Stimulated activated memory B cell treated with anti-CD40 and anti-IgM and Interleukin-4, amounts not matched to agents 10 μg/mL and 1 μg/mL and 100 μg/mL, for 72 hours (primary cell): ENCODE data around the gene ANGEL1.

ENCODE experiments used
- ATAC-seq: fragments of 150-1000 bp; cut with Tn5 transposase; 2 replicates; pipeline ENCODE4 v1.10.0; 2021
- H3K27ac Mint-ChIP-seq: one replicate; pipeline ENCODE4 v1.8.0; 2022; ENCODE audit warnings: mild to moderate bottlenecking, mixed read lengths
- H3K27me3 Mint-ChIP-seq: one replicate; pipeline ENCODE4 v1.8.0; 2022; ENCODE audit warnings: mixed read lengths
- H3K36me3 Mint-ChIP-seq: one replicate; pipeline ENCODE4 v1.8.0; 2022; ENCODE audit warnings: mixed read lengths
- H3K4me1 Mint-ChIP-seq: one replicate; pipeline ENCODE4 v1.8.0; 2022; ENCODE audit warnings: mixed read lengths
- H3K4me3 Mint-ChIP-seq: one replicate; pipeline ENCODE4 v1.8.0; 2022; ENCODE audit warnings: mild to moderate bottlenecking, moderate library complexity, mixed read lengths
- H3K9me3 Mint-ChIP-seq: one replicate; pipeline ENCODE4 v1.8.0; 2022; ENCODE audit warnings: mixed read lengths

The ANGEL1 gene

DNA sequence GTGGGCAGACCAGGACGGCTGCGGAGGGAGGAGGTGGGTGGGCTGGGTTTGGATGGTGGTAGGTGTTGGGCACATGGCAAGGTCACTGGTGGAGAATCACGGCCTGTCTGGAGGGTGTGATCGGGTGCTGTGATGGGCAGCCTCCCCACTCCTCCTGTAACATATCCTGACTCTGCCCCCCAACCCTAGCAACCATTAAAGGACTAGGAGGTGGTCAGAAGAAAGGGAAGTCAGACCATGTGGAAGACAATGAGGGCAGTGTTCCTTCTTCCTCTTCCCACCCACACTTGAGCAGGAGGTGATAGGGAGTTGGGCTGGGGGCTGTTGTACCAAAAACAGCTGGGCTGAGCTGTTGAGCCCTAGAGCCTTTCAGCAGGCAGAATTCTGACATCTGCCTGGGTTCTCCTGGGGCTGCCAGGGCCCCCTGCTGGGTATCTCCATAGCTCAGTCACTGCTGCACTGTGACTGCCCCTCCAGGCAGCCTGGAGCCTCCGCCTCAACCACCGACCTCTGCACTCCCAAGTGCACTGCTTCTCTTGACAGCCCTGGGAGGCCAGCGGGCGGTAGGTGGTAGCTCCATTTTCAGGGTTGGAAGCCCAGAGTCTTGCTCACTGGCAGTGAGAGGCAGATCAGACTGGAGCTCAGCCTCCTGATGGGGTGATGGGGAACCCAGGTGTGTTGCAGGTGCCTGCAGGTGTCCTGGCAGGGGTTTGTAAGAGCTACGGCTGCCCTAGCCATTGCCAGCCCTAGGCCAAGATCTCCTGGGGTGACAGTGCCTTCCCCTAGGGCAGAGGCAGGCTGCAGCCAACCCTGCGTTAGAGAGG, 36.0 kb downstream of the ANGEL1 start:
- Mint-ChIP-seq H3K27me3 (peaks cover 31% of the 10 kb centered on the region), H3K9me3 (no peaks in the 10 kb centered on the region), H3K4me3 (no peak overlapping the region), H3K27ac (no peak overlapping the region), H3K4me1 (peaks cover 11% of the 10 kb centered on the region), H3K36me3 (peaks cover 12% of the 10 kb centered on the region)
- ATAC-seq: no peak

GRCh38 chr14:76775695-76776427, 36.8 kb downstream of the ANGEL1 start:
- Mint-ChIP-seq H3K4me3 (no peak overlapping the region), H3K27me3 (peaks cover 39% of the 10 kb centered on the region), H3K27ac (no peak overlapping the region), H3K4me1 (peaks cover 16% of the 10 kb centered on the region), H3K36me3 (peaks cover 12% of the 10 kb centered on the region), H3K9me3 (no peaks in the 10 kb centered on the region)
- no peak for ATAC-seq

- Mint-ChIP-seq H3K4me3 (no peak overlapping the region), H3K27ac (no peak overlapping the region), H3K27me3 (peaks cover 46% of the 10 kb centered on the region), H3K36me3 (peaks cover 6% of the 10 kb centered on the region), H3K9me3 (no peaks in the 10 kb centered on the region), H3K4me1 (peaks cover 16% of the 10 kb centered on the region)
- ATAC-seq: no peak
Observed at GRCh38 chr14:76774821-76775694, 37.6 kb downstream of the ANGEL1 start.

GRCh38 chr14:76773956-76774820, 38.5 kb downstream of the ANGEL1 start:
- Mint-ChIP-seq H3K27ac (no peak overlapping the region), H3K9me3 (no peaks in the 10 kb centered on the region), H3K4me1 (peaks cover 16% of the 10 kb centered on the region), H3K4me3 (no peak overlapping the region), H3K36me3 (no peaks in the 10 kb centered on the region), H3K27me3 (peaks cover 50% of the 10 kb centered on the region)
- no peak for ATAC-seq

DNA sequence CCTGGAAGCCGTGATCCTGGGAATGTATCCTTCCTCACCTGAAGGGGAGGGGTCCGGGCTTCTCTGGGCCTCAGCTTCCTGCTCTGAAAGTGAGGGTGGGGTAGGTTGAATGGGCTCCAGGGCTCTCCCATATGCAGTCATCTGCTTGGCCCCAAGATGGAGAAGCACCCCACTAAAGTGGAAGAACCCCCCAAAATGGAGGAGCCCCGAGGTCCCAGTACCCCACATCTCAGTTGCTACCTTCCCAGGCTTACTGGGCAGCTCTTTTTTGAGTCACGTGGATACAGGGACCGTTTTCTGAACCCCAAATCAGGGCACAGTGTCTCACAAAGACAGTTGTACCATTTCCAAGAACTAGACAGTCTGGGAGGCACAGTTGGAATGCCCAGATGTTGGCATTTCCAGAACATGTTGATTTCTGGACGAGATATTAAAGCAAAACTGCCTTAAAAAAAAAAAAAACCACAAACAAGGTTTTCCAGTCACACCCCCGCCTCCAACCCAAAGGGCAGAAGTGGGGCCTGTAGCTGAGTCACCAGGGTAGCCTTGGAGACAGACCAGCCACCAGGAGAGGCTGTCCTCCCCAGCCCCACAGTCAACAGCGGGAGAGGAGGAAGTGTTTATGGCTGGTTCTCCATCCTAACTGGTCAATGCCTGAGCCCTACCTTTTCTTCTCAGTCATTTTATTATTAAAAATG, 39.3 kb downstream of the ANGEL1 start:
- no peaks in the 10 kb centered on the region for H3K9me3 Mint-ChIP-seq
- peaks cover 24% of the 10 kb centered on the region for H3K4me1 Mint-ChIP-seq
- H3K27me3 Mint-ChIP-seq: peaks cover 50% of the 10 kb centered on the region
- ATAC-seq: no peak
- no peaks in the 10 kb centered on the region for H3K36me3 Mint-ChIP-seq
- no peak overlapping the region for H3K4me3 Mint-ChIP-seq
- H3K27ac Mint-ChIP-seq: no peak overlapping the region

DNA sequence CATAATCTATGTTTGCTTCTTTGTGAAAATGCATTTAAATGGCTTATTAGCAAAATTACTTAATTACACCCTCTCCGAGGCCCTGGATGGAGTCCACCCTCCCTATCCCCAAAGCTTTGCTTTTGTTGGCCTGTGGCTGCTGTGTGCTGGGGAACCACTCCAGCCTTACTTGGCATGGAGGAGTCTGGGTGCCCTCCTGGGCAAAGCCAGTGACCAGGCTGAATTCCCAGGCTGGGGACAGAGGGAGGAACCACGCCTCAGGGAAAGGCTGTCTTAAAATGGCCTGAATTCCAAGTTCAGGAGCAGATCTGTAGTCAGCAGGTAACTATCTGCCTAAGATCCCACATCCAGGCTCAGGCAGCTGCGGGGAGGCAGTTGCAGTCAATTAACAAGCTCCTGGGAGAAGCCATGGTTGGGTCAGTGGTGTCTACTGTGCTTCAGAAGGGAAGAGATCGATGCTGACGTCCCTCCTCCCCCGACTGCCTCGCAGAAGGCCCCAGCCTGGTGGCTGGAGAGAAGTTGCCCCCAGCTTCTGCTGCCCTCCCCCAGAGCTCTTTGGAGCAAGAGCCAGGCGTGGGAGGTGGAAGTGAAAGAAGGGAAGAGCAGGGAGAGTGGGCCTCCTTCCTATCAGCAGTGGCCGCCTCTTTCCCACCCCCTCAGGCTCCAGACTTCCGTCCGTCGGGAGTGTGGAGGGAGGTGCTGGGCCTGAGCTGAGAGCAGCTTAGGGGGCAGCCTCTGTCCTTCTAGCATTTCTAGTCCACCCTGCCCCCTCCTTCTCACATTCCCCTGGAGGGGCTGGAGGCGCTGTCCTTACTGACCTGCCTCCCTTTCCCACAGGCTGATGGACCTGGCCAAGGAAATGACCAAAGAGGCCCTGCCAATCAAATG, 40.1 kb downstream of the ANGEL1 start:
- Mint-ChIP-seq H3K27ac (peak overlapping the region; percentile 51), H3K4me1 (peaks cover 32% of the 10 kb centered on the region), H3K4me3 (no peak overlapping the region), H3K36me3 (no peaks in the 10 kb centered on the region), H3K27me3 (peaks cover 50% of the 10 kb centered on the region), H3K9me3 (no peaks in the 10 kb centered on the region)
- no peak for ATAC-seq

DNA sequence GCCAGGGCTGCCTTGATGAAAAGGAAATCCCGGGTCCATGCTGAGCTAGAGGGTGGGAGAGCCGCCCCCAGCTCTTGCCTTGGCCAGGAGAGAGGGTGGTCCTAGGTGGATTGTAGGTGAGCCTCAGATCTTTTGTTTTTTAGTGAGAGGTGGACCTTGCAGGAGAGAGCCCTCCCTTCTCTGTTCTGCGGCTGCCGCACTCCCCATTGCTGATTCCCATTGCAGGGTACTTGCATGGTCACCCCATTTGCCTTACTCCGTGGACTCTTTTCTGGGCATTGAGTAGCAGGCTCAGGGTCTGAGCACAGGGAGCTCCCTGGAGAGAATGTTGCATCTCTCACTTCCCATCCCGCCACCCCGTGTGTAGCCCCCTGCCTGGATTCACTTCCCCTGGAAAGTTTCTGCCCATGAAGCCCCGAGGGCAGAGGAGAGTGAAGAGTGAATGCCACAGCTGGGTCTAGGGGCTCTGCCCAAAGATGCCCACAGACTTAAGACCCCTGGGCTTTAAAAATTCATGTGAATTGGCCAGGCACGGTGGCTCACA, 41.2 kb downstream of the ANGEL1 start:
- peaks cover 32% of the 10 kb centered on the region for H3K4me1 Mint-ChIP-seq
- no peaks in the 10 kb centered on the region for H3K9me3 Mint-ChIP-seq
- H3K4me3 Mint-ChIP-seq: no peak overlapping the region
- H3K36me3 Mint-ChIP-seq: no peaks in the 10 kb centered on the region
- H3K27me3 Mint-ChIP-seq: peaks cover 50% of the 10 kb centered on the region
- ATAC-seq: no peak
- peak overlapping the region; percentile 51 for H3K27ac Mint-ChIP-seq

DNA sequence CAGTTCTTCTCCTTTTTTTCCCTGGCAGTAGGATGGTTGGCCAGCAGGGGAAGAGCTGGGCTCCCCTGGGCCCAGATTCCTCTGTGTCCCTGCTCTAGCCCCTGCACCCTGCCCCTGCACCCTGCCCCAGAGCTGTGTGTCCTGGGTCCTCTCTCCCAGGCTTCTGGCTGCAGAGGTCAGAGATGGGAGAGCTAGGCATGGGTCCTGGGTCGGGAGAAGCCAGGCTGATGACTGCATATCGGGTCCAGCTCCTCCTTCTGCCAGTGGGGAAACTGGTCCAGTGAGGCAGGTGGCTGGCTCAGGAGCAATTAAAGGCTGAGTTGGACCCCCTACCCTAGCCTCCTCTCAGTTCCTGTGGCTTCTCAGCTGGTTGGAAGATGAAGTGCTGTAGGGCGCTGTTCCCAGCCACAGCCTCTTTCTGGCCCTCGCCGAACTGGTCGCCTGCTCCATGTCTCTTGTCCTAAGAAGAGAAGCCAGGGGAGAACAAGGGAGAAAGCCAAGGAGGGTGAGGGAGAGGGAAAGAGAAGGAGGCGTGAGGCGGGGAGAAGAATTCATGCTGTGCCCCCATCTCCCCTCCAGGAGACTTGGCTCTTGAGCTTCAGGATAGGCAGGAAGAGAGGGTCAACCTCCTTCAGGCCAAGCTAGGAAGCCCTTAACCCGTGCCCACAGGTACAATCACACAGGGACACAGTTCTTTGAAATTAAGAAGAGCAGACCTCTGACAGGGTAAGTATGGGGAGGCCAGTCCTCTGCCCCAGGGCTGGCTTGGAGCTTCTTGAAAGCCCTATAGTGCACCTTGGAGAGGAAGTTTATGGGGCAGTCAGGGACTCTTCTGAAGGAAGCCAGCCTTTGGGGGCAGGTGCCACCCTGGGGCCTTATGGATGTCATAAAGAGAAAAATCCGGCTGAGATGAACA, 41.9 kb downstream of the ANGEL1 start:
- Mint-ChIP-seq H3K27ac (no peak overlapping the region), H3K27me3 (peaks cover 50% of the 10 kb centered on the region), H3K4me3 (no peak overlapping the region), H3K9me3 (no peaks in the 10 kb centered on the region), H3K36me3 (no peaks in the 10 kb centered on the region), H3K4me1 (peaks cover 32% of the 10 kb centered on the region)
- ATAC-seq: no peak

DNA sequence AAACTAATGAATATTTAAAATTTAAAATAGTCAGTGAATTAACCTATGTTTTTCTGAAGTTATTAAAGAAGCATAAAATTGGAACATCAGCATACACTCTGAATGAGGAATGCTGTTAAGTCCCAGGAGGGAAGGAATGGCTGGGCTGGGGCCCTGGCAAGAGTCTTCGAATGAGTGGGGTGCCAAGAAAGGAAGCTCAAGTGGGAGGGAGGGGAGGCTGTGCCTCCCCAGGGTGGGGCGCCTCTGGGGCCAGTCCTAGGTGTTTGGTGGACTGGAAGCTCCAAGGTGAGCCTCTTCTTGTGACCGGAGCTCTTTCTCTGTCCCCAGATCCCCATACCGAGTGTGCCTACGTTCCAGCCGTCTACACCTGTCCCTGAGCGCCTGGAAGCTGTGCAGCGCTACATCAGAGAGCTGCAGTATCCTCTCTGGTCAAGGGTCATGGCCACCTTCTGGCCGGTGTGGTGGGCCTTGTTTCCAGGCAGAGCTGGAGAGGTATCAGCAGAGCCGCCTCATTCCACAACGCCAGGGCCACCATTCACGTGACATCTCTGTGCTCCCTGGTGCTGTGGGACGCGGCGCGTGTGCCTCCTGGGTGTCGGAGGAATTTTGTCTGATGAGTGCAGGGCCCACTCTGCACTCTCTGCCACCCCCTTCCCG, 42.9 kb downstream of the ANGEL1 start:
- Mint-ChIP-seq H3K4me1 (peaks cover 32% of the 10 kb centered on the region), H3K4me3 (no peak overlapping the region), H3K27ac (no peak overlapping the region), H3K36me3 (no peaks in the 10 kb centered on the region), H3K9me3 (no peaks in the 10 kb centered on the region), H3K27me3 (peaks cover 52% of the 10 kb centered on the region)
- ATAC-seq: no peak

DNA sequence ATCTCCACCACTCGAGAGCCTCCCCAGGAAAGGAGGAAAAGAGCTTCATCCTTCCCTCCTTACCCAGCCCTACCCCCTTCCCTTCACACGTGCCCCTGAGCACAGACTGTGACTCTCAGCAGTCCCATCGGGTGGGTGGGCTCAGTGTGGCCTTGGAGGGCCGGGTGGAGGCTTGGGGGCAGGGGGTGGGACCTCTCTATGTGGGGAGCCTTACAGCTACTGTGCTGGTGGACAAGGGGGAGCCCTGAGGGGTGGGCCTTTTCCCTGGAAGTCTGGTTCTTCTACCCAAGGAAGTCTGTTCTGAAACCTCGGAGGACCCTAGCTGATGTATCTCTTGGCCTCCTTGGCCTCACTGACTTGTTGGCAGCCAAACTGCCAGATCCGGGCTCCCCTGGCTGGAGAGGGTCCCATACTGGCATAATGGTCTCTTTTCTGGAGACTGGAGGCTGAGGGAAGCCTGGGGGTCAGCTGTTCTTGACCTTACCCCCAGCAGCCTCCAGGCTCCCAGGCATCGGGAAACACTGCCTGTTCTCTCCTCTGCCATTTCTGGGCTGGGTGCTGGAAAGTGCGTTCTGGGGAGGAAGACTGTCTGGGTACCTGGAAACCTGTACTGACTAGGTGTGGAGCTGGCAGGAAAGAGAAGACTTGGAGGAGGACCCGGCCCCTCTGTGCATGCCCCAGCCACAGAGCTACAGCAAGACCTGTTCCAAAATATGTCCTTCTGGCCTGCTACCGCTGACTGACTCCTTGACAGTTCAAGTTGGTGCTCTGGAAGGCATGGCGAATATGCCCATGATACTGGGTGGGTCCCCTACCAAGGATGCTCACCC, 43.8 kb downstream of the ANGEL1 start:
- Mint-ChIP-seq H3K36me3 (no peaks in the 10 kb centered on the region), H3K4me1 (peaks cover 32% of the 10 kb centered on the region), H3K4me3 (no peak overlapping the region), H3K9me3 (no peaks in the 10 kb centered on the region), H3K27me3 (peaks cover 55% of the 10 kb centered on the region), H3K27ac (peak overlapping the region; percentile 69)
- ATAC-seq: no peak
